ENCODE results near the gene GSN. TPM values are rescaled to one million over a fixed set of nuclear protein-coding genes. Genes with fewer than 3 reads are reported as not detected.

The GSN gene
- total and polyA plus RNA-seq, 2 of the 13 experiments (the other 11 are each of a cell fraction or from before 2014, with no cell fraction given) = 294 to 307 TPM

- peak; percentile 78 for TF ChIP-seq ZMYM3 (CRISPR knock-in tag; IDR thresholded peaks at IDR 0.05)
- peak; percentile 56; the same call in 1 of the 2 replicates for TF ChIP-seq ZBTB4 (CRISPR knock-in tag; IDR thresholded peaks at IDR 0.05; ENCODE audit: borderline replicate concordance)
- 0 out of 2 replicates have a peak, but pooled peaks have one; percentile 12 for TF ChIP-seq ZNF747 (CRISPR knock-in tag; IDR thresholded peaks at IDR 0.05; ENCODE audit: borderline replicate concordance)
- peak; percentile 30; the same call in 1 of the 2 replicates for TF ChIP-seq ZNF687 (CRISPR knock-in tag; IDR thresholded peaks at IDR 0.05)
- TF ChIP-seq HNF4A (CRISPR knock-in tag; IDR thresholded peaks at IDR 0.05) = peak; percentile 68; the same call in 1 of the 2 replicates
- 0 out of 2 replicates have a peak, but pooled peaks have one; percentile 24 for TF ChIP-seq ZBTB40 (IDR thresholded peaks at IDR 0.05)
- no peak for TF ChIP-seq ZBTB40 (CRISPR knock-in tag; IDR thresholded peaks at IDR 0.05)
- TF ChIP-seq ZNF605 (CRISPR knock-in tag; IDR thresholded peaks at IDR 0.05) = no peak
- peak; percentile 35 for TF ChIP-seq AGO2 (optimal IDR thresholded peaks at IDR 0.05; ENCODE audit: low read depth, low read length)
- no peak for TF ChIP-seq YEATS4 (CRISPR knock-in tag; IDR thresholded peaks at IDR 0.05; ENCODE audit: borderline replicate concordance)
Measured at GRCh38 chr9:121300283-121301119, 32.5 kb downstream of the GSN start (continued).

All from HepG2 (cell line).